GM19239 (cell line): ENCODE data around the gene KLHDC9.
"Not testable (repeated sequence)": the region's sequence is repeated elsewhere in the genome, so short reads cannot be mapped to it uniquely, and the experiment has no call there.

Experiments used
- DNase-seq: peaks from one replicate; pipeline ENCODE4 v3.0.0; 2011; ENCODE audit warnings: low spot score; ENCODE audit not compliant: insufficient read length
- FAIRE-seq: peaks from 2 replicates; lab custom pipeline; 2011; peaks lifted over from hg19 to GRCh38; lab: Jason Lieb, UNC

KLHDC9 gene

DNA sequence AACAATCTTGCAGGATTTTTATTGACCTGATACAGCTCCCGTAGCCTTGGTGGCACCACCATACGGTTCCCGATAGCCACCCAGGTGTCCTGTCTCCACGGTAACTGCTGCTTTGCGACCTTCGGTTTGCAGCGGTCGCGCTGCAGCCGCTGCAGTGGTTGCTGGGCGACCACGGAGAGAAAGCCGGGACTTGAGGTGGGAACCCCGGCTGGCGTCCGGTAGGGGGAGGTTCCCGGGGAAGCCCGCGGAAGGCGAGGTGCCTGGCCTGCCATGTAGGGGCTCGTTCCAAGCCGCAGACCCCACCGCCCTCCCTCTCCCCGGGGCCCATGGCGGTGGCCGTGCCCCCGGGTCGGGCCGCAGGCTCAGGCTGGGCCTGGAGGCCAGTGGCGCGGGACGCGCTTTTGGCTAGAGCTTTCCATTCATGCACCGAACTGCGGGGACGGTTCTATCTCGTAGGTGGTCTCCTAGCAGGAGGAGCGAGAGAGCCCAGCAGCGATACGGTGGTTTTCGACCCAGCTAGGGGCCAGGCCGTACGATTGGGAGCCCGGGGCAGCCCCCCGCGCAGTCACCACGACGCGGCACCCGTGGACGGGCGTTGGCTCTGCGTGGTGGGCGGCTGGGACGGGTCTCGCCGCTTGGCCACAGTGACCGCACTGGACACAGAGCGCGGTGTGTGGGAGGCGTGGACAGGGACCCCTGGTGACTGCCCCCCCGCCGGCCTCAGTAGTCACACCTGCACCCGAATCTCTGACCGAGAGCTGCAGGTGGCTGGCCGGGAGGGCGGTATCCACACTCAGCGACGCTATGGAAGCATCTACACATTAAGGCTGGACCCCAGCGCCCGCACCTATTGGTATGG lies at the start of gene KLHDC9:
Gene KLHDC9 (plus strand): TSS at position 152 of the 859 bp plus-strand sequence. CDS start 175 bp downstream, at position 327.
- FAIRE-seq (peak; percentile 91), DNase-seq (peak; percentile 93)

GRCh38 chr1:161048949-161049722 lies 49.0 kb upstream of the KLHDC9 start:
- FAIRE-seq = no peak
- DNase-seq = no peak

GRCh38 chr1:161051219-161051618 lies 46.9 kb upstream of the KLHDC9 start:
- FAIRE-seq = no peak
- no peak for DNase-seq

- FAIRE-seq (no peak), DNase-seq (no peak)
Observed at GRCh38 chr1:161052899-161053298, 45.3 kb upstream of the KLHDC9 start.

DNA sequence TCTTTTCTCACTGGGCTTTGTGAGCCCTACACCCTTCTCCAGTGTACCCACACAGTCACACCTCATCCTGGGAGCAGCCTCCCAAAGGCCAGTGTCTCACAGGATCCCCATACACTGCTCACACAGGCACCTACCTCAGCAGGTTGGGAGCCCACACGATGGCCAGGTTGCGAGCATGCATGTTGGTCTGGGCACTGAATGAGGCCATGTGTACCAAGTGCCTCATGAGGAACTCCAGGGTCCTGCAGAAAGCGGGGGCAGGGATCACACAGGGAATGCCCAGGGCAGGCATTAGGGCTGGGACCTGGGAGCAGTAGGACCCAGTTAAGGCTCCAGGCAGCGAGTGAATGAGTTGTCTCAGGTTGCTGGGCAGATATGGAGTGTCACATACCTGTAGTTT lies 43.9 kb upstream of the KLHDC9 start:
- DNase-seq = no peak

GRCh38 chr1:161054805-161055204 lies 43.4 kb upstream of the KLHDC9 start:
- FAIRE-seq (no peak), DNase-seq (no peak)

More for the DNA sequence above, 43.9 kb upstream of the KLHDC9 start:
- no peak for FAIRE-seq

DNA sequence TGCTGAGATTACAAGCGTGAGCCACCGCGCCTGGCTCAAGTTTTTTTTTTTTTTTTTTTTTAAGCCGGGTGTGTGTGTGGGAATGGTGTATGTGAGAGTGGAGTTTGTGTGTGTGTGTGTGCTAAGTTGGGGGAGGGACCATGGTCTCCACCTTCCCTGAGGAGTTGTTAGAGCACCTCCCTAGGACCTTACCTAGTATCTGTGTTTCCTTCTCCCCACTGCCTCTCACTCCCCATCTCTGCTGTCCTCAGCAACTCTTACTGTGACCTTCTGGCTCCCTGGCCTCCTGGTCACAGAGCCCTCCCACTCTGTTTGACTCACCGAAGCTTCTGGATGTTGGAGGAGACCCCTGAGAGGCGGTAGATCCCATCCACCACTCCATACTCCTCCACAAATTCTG lies 38.9 kb upstream of the KLHDC9 start:
- FAIRE-seq (no peak), DNase-seq (no peak)

GRCh38 chr1:161061419-161061818 lies 36.7 kb upstream of the KLHDC9 start:
- FAIRE-seq (no peak), DNase-seq (no peak)

- not testable (repeated sequence) for FAIRE-seq
Observed at GRCh38 chr1:161063936-161064335, 34.2 kb upstream of the KLHDC9 start.

GRCh38 chr1:161065681-161066080 lies 32.5 kb upstream of the KLHDC9 start:
- FAIRE-seq, DNase-seq: not testable (repeated sequence)

More at GRCh38 chr1:161063936-161064335, 34.2 kb upstream of the KLHDC9 start:
- not testable (repeated sequence) for DNase-seq

- peak; percentile 31 for FAIRE-seq
Observed at GRCh38 chr1:161066694-161067093, 31.5 kb upstream of the KLHDC9 start.

DNA sequence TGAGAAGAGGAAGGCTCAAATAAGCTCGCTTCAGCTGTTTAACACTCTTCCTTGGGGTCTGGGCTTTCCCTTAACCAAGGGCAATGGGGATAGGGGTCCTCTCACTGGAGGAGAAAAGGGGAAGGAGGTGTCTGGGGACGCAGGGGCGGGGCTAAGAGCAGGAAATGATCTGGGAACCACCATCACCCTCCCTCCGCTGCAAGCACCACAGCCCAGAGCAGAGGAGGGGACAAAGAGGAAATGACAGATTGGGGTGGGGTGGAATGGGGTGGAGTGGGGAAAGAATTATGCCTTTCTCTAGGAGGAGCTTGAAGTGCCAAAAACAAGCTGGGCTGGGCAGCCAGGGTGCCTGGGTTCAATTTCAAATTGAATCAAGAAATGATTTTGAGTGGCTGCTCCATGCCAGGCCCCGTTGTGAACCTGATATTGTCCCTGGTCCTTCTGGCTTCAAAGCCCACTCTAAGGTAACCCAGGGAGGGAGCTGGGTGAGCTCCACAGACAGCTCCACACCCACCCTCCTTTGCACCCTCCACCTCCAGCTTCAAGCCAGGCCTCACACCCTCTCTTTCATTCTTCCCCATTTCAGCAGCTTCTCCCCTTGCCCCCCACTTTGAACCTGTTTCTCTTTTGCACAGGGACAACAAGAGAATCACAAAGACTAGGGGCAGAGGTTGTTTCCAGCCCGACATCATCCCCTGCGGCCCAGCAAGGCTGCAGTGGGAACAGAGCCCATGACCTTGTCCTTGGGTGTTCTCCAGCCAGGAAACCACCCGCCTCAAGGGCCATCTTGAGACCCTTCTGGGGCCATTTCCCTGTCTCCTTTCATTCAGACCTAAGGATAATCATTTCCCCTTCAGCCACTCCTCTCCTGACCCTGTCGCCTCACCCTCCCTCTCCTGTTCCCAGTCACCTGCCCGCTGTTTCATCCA lies 29.6 kb upstream of the KLHDC9 start:
- DNase-seq (peak; percentile 81), FAIRE-seq (peak; percentile 99)

More at GRCh38 chr1:161066694-161067093, 31.5 kb upstream of the KLHDC9 start:
- DNase-seq = no peak

DNA sequence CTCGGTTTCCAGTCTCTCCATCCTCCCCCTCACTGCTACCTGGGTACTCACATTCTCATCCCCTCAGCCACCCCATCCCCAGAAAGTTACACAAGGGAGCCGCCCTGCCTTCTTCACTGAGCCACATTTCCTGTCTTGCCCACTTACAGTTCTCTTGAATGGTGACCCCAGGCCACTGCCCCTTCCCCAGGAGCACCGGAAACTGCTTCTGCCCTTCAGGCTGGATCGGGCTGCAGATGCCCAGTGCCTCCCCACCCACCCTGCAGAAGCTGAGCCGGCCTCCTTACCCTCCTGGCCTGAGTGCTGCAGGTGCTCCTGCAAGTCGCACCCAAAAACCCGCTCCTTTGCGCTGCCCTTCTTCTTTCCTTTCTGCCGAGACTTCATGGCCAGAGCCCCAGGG lies 28.9 kb upstream of the KLHDC9 start:
- DNase-seq = no peak
- peak; percentile 73 for FAIRE-seq

GRCh38 chr1:161069731-161070270 lies 28.4 kb upstream of the KLHDC9 start, which contains the start of gene ARHGAP30:
TSS of gene ARHGAP30 (minus strand) at chr1:161069891. CDS start at chr1:161069624, 267 bp downstream.
- DNase-seq (peak; percentile 94), FAIRE-seq (peak; percentile 99)

DNA sequence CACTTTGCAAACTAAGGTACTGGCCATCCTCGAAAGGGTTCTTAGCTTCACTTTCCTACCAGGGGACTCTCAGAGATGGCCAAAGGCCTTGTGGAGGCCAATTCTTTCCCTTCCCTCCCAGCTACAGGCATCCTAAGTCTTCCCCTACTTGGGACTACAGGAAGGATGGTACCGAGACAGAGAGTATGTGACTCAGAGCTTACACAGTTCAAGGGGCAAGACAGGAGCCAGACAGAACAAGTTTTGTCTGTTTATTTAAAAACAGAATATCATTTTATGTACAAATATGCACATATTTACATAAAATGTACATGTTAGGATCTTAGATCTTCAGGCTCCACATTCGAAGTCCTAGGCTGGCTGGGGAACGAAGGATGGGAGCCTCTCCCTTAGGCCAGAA lies 27.4 kb upstream of the KLHDC9 start:
- no peak for DNase-seq
- no peak for FAIRE-seq

GRCh38 chr1:161071886-161072371 lies 26.2 kb upstream of the KLHDC9 start:
- peak; percentile 75 for DNase-seq
- FAIRE-seq = peak; percentile 68

DNA sequence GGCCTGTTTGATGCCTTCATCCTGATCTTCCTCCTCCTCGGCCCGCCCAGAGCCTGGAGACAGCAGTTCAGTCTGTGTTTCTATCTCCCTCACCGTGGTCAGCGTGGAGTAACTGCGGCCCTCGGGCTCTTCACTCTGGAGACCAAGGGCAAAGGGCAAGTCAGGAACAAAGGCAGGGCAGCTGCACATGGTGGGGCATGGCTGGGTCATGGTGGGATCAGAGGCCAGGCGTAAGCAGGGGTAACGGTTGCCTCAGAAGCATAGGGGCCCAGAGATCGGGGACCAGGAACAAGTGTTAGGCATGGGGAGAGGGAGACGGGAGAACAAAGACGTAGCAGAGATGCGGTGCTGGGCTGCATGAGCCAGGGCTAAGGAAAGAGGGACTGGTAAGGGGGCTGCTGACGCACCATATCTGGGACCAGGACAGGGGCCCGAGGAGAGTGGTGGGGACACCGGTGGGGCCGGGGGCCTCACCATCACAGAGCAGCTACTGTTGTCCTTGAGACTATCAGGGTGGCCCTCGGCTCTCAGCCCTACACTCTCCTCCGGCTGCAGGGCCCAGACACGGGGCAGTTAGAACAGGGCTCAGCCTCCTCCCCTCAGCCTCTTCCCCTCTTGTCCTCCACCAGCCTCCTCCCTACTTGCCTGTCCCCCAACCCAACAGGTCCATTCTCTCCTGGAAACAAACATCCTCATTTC lies 25.3 kb upstream of the KLHDC9 start:
- FAIRE-seq (no peak), DNase-seq (no peak)

DNA sequence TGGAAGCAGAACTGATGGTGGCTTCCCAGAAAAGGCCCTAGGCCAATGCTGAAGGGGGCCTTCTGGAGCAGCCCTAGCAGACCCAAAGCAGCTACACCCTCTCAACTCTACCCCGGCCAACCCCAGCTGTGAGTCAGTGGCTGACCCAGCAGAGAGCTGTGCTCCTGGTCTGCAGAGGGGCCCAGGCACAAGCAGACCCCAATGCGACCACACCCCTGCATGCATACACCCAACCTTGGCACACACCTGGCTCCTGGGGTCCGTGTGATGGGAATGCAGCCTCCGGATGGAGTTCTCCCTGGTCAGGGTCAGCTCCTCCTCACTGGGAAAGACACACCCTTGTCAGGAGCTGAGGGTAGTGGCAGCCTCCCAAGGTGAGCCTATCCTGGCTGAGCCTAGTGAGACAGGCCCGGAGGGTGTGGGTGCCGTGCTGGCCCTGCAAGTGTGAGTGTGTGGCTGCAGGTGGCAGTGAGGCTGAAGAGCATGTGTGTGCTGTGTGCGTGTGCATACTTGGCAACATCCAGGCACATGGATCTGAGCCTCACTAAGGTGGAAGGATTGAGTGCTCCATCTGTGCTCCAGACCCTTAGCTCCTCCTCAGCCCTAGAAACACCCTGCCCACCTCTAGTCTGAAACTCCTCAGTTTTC lies 24.6 kb upstream of the KLHDC9 start:
- no peak for DNase-seq
- no peak for FAIRE-seq
